Activated T-cell treated with anti-CD3 and anti-CD28 coated beads for 4 hours (primary cell): ENCODE results near the gene KRT36.

Source experiments
- DNase-seq: peaks from one replicate; pipeline ENCODE4 v3.0.0-alpha.2; 2020

KRT36 gene

DNA sequence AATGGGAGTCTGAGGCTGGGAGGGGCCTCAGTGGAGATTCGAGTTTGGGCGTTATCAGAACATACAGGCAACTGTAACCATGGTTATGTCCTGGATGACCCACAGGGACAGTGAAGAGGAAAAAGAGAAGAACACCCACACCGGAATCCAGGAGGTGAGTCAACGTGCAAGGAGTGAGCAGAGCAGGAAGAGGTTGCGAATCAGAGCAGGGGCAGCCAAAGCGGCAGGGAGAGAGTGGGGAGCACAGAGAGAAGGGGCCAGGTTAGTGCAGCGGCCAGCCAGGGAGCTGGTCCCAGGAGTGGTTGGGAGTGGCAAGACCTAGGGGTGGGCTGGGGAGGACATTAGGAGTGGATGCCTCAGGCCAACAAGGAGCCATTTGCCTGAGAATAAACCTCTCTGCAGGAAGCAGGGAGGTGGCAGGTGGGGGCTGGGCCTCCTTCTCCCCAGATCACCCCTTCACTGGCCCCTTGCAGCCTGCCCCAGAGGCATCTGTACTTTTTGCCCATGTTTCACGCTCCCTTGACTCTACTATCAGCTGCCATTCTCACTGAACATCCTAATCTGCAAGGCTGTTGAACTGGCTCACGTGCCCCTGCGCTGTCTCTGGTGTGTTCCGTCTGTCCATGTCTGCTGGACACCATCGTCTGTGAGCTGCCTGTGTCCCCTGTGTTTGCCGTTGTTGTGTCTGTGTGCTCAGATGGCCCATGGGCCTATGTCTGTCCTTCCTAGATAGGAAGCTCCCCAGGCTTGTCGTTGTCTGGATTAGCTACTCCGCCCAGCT, 10.6 kb upstream of the KRT36 start:
- DNase-seq, result no peak

DNA sequence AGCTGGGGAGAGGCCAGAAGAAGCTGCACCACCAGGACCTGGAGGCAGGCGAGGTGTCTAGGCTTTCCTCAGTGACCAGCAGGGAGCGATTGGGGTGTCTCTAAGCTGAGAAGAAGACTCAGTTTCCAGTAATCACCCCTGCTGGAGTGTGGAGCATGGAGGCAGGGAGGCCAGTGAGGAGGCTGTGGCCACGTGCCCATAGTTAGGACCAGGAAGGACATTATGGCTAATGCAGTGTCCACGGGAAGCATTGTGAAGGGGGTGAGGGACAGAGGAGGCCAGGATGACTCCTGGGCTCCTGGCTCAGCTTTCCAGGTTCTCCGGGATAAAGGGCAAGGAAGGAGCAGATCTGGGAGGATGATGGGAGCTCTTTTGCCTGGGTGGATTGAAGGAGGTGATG, 10.0 kb upstream of the KRT36 start:
- no peak for DNase-seq

DNA sequence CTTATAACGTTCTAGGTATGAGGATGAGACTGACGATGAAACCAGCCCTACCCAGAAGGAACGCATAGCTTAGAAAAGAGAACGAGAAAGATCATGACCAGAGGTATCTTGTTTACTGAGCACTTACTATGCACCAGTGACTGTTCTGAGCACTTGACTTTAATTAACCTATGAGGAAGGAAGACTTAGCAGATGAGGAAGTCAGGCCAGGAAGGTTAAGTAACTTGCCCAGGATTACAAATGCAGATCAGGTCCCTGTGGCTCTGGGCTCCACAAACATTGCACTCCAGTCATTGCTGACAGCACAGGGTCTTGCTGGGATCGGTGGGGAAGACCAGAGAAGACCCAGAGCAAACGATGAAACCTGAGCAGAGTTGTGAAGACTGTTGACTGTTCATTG, 8.6 kb upstream of the KRT36 start:
- DNase-seq, result no peak

DNA sequence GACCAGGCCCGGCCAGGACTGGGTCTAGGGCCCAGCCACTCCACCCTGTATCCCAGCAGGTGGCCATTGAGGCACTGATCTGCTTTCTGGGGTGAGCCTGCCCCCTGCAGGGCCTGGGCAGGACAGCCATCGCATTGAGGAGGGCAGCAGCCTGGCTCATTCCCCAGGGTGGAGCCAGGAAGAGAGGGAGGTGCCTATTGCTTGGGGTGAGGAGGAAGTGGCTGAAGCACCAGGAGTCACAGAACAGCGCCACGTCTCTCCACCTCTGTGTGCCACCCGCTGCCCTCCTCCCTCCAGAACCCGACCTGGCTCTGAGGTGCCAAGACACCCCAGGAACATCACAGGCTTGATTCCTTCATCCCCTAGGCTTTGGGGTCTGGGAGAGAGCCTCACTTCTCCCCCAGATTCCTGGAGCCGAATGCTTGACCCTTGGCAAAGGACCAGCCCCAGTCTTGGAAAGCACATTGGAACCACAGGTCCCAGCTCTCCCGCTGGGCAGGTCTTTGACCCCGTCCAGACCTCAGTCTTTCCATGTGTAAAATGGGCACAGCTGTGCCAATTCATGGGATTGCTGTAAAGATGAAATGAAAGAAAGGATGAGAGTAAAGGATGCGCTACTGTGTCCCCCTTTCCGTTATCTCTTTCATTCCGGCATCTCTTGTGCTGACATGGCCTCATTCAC, 7.2 kb upstream of the KRT36 start:
- peak; percentile 8 for DNase-seq

- no peak for DNase-seq
Measured at GRCh38 chr17:41494524-41494923, 4.8 kb upstream of the KRT36 start.

DNA sequence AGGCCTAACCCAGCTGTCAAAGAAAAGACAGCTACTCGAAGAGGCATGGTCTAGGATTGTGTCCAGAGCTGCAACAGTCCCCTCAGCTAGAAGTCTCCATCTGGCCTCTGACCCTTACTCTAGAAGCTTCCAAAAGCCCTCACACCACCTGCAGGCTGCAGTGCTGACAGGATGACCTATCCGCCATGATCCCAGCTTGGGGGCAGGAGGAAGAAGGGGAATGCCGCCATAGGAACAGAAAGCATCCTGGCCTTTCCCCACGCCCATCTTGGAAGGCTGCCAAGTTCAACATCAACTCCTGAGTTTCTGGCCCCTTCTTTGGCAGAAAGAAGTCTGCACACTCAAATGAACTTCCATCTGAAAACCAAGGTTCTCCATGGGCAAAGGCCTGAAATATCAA, 3.1 kb upstream of the KRT36 start:
- DNase-seq, result no peak

GRCh38 chr17:41492351-41492750, 2.6 kb upstream of the KRT36 start:
- no peak for DNase-seq

DNA sequence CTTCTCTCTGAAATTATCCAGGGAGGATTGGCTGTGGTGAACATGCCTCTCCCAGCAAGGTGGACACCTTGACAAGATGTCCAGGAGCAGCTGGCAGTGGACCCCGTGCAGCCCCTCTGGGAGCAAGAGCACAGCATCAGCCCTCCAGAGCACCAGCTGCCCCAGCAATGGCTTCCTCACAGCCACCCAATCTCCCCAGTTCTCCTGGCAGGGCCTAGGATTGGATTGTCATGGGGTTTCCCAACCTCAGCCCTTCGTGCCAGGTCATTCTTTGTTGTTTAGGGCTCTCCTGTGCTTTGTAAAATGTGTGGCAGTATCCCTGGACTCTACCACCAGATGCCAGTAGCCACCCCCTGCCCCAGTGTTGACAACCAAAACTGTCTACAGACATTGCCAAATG, 1.8 kb upstream of the KRT36 start:
- no peak for DNase-seq

GRCh38 chr17:41490000-41490990, 585 bp upstream of the KRT36 start:
- no peak for DNase-seq

- DNase-seq, result no peak
Measured at GRCh38 chr17:41486809-41487530, 2.7 kb downstream of the KRT36 start.

- DNase-seq, result no peak
Measured at GRCh38 chr17:41486316-41486715, 3.4 kb downstream of the KRT36 start.

DNA sequence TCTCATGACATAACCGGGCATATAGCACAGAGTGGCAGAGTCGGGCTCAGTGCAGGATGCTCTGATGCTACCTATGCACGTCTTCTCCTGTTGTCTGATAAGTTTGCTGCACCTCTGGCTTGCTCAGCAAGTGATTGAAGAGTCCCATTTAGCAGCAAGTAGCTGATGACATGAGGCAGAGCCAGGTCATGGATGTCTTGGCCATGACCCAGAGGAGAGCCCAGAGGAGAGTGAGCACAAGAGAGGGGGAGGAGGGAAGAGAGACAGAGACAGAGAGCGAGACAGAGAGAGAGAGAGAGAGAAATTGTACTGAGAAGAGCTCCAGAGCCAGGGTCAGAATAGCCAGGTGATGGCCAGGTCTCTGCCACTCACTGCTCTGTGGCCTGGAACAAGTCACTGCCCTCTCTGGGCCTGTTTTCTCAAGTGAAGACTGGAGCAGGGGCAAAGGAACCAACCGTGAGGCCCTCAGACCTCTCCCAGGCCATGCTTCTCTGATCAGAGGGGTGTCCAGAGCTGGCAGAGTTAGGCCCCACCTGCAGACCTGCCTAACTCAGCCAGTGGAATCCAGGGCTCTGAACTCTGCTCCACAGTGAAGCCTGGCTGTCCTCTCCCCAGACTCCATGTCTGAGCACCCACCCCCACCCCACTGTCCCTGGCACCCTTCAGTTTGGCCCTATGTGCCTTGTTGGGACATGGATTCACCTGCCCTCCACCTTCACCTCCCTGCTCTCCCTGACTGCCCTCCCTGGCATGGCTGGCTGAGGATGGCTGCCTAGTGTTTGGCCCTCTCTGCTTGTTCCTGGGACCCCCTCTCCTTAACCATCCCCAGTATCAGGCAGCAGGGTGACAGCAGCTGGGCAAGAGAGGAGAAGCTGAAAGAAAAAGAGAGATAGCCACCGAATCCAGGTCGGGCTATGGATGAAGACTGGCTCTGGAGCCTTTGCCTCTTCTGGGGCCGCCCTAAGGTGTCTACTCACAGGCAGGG, 4.5 kb downstream of the KRT36 start:
- no peak for DNase-seq

DNA sequence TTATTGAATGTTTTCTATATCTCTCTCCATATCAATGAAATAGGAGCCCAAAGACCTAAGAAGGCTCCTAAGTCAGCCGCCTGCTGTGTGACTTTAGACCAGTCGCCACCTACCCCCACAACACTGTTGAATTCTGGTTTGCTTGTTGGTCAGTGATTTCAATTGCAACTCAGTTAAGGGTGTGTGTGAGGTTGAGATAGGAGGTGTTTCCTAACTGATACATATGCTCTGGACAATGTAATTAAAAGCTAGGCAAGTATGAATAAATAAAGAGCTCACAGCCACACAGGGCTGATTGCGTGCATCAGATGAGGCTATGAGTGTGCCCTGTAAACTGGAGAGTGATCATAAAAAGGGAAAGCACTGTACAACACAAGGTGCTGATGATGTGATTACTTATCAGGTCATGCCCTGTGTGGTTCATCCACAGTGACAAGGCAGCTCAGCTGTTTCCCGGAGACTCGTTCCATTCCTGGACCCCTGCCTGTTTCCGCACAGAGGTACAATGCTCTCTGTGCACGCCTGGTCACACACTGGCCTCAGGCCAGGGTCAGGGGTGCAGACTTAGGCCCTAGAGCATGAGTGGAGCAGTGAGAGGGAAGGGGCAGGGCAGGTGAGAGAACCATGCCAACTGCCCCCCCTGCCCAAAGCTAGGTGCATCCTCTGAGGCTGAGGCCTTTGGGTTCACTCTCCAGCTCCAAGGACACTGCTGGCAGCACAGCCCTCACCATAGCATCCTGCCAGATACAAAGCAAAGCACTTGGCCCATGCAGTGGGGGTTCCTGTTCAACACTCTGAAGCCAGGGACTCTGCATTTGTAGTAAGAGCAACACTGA, 5.5 kb downstream of the KRT36 start:
- no peak for DNase-seq

GRCh38 chr17:41483531-41483930, 6.2 kb downstream of the KRT36 start:
- DNase-seq, result no peak

GRCh38 chr17:41481036-41481435, 8.7 kb downstream of the KRT36 start, which contains the start of gene KRT35:
TSS of gene KRT35 (minus strand) at chr17:41481151. CDS start at chr17:41481097, 54 bp downstream.
- DNase-seq, result no peak

DNA sequence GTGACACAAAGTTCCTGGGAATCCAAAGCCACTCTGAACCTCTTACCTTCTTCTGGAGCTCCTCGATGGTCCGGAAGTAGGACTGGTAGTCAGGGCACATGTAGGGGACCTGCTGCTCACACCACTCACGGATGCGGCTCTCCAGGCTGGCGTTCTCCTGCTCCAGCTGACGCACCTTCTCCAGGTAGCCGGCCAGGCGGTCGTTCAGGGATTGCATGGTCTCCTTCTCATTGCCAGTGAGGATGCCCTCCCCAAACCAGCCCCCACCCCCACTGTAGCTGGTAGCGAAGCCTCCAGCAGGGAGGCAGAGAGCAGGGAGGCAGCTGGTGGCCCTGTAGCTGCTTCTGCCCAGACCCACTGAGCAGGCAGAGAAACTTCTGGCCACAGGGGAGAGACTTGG, 9.1 kb downstream of the KRT36 start:
- DNase-seq, result no peak

GRCh38 chr17:41480136-41480535, 9.6 kb downstream of the KRT36 start:
- no peak for DNase-seq

GRCh38 chr17:41478237-41478636, 11.5 kb downstream of the KRT36 start:
- DNase-seq, result no peak

GRCh38 chr17:41476866-41477815, 12.6 kb downstream of the KRT36 start:
- DNase-seq, result no peak
